ENCODE data around the gene DDX54.

GRCh38 chr12:113172185-113172584 is 13.1 kb downstream of the DDX54 start:
- TF ChIP-seq CTCF (IDR thresholded peaks at IDR 0.05; ENCODE audit: insufficient read depth, low read length) (no peak), POLR2AphosphoS5 (IDR thresholded peaks at IDR 0.05; ENCODE audit: low read depth) (no peak)

Measured in HL-60 (cell line).